Measurements from ENCODE around the gene YIPF3. TPM values are rescaled to one million over a fixed set of nuclear protein-coding genes. Genes with fewer than 3 reads are reported as not detected.

YIPF3 gene
- total RNA-seq, 2 experiments from 2014 or later = 32.6 to 33.9 TPM

DNA sequence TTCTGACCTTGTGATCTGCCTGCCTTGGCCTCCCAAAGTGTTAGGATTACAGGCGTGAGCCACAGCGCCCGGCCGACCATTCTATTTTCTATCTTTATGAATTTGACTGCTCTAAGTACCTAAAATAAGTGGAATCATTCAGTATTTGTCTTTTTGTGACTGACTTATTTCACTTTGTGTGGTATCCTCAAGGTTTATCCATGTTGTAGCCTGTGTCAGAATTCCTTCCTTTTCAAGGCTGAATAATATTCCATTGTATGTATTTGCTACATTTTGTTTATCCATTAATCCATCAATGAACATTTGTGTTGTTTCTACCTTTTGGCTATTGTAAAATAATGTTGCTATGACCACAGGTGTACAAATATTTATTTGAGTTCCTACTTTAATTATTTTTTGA is 44.2 kb downstream of the YIPF3 start:
- CTCF ChIA-PET = interaction anchor here (1.3 to 3.7 kb wide), 2 partner anchors 13 to 35 kb away, joined by 4 to 17 read pairs; no protein-coding TSS in a partner anchor
- intact Hi-C loops (cut with micrococcal nuclease) = no loop called here
- POLR2A ChIA-PET = no interaction called here
- H3K4me1 Mint-ChIP-seq (ENCODE audit: low read depth) = peaks cover 10% of the 10 kb centered on the region
- peaks cover 2% of the 10 kb centered on the region for H3K36me3 Mint-ChIP-seq (ENCODE audit: low read depth)
- no peak overlapping the region for H3K27ac Mint-ChIP-seq
- TF ChIP-seq, protein P1, sequence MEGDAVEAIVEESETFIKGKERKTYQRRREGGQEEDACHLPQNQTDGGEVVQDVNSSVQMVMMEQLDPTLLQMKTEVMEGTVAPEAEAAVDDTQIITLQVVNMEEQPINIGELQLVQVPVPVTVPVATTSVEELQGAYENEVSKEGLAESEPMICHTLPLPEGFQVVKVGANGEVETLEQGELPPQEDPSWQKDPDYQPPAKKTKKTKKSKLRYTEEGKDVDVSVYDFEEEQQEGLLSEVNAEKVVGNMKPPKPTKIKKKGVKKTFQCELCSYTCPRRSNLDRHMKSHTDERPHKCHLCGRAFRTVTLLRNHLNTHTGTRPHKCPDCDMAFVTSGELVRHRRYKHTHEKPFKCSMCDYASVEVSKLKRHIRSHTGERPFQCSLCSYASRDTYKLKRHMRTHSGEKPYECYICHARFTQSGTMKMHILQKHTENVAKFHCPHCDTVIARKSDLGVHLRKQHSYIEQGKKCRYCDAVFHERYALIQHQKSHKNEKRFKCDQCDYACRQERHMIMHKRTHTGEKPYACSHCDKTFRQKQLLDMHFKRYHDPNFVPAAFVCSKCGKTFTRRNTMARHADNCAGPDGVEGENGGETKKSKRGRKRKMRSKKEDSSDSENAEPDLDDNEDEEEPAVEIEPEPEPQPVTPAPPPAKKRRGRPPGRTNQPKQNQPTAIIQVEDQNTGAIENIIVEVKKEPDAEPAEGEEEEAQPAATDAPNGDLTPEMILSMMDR (IDR thresholded peaks at IDR 0.05) = no peak
- peaks cover 11% of the 10 kb centered on the region for H3K27me3 Mint-ChIP-seq
- no peak for ATAC-seq
- no peak for DNase-seq
- H3K9me3 Mint-ChIP-seq = no peaks in the 10 kb centered on the region
- H3K4me3 Mint-ChIP-seq = no peak overlapping the region

DNA sequence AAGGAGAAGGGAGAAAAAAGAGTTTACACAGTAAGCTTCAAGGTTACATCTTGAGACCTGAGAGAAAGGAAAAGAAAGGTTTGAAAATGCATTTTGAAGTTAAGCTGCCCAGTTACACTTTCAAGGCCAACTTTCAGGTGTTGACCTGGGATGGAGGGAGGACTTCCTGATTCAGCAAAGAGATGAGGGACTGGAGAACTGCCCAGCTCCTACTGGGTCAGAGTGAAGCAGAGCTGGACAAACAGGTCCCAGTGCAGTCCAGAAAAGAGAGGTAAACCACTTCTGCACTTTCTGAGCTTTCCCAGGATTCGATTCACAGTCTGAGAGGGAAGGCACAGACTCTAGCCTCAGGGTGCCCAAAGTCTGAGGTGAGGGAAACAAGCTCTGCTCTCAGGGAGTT is 45.3 kb downstream of the YIPF3 start:
- TF ChIP-seq, protein P1 (IDR thresholded peaks at IDR 0.05) = no peak
- H3K27me3 Mint-ChIP-seq = peaks cover 16% of the 10 kb centered on the region
- CTCF ChIA-PET = interaction anchor here (0.9 to 3.7 kb wide), 5 partner anchors 12 to 281 kb away, joined by 4 to 17 read pairs (median 4); partner anchors contain the start of gene DLK2
- no peak for ATAC-seq
- no peak overlapping the region for H3K4me3 Mint-ChIP-seq
- POLR2A ChIA-PET = interaction anchor here (0.8 to 0.9 kb wide), 2 partner anchors 11 to 263 kb away, joined by 3 read pairs; no protein-coding TSS in a partner anchor
- intact Hi-C loops (cut with micrococcal nuclease) = no loop called here
- H3K9me3 Mint-ChIP-seq = no peaks in the 10 kb centered on the region
- H3K4me1 Mint-ChIP-seq (ENCODE audit: low read depth) = no peaks in the 10 kb centered on the region
- H3K36me3 Mint-ChIP-seq (ENCODE audit: low read depth) = no peaks in the 10 kb centered on the region
- no peak overlapping the region for H3K27ac Mint-ChIP-seq
- no peak for DNase-seq

DNA sequence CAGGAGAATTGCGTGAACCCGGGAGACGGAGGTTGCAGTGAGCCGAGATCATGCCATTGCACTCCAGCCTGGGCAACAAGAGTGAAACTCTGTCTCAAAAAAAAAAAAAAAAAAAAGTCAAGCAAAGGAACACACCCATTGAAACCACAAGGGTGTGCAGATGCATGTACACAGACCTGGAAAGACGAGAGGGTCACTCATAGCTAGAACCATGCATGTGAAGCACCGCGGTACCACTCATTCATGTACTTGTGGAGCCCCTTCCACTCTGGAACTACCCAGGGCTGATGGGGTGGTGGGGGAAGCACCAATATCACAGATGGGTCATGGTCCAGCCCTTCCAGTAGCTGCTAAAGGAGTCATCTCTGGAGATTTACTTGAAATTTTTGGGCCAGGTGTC is 46.8 kb downstream of the YIPF3 start:
- no peaks in the 10 kb centered on the region for H3K9me3 Mint-ChIP-seq
- CTCF ChIA-PET = no interaction called here

DNA sequence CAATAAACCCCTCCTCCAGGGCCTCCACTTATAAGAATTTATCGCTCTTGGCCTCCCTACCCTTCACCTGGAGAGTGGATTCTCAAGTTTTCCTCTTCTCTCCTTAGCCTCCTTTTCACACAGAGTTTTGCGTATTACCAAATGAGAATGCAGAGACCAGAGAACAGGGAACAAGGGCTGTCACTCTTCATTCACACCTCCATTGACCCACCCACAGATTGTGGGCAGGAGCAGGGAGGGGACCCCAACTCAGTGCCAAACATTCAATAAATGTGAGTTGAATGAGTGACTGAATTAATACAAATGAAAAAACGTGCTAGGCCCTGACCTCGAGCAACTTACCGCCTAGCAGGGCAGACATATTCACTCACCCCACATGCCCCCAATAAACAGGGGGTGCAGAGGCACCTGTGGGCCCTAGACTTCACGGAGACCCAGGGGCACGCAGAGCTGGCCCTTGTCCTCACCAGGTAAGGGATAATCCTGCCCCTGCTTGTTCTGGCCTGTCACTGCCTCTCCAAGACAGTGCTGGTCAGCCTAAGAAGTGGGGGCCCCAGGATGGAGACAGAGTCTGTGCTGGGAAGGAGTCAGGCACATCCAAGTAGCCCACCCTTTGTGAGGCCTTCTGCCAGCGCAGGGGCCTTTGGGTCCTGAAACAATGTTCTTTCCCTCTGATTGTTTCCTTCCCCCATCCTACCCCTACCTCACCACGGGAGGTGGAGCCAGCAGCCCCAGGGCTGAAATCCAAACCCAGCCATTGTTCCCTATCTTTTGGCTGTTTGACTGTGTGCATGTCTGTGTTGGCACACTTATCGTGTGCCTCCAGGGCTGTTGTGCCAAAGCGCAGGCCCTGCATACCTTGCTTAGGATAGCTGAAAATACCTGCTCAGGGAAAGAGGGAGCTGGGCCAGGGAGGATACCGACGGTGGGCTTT is 47.7 kb downstream of the YIPF3 start:
- Mint-ChIP-seq H3K27me3 (peaks cover 18% of the 10 kb centered on the region), H3K4me3 (no peak overlapping the region), H3K36me3 (ENCODE audit: low read depth) (no peaks in the 10 kb centered on the region), H3K27ac (no peak overlapping the region), H3K9me3 (no peaks in the 10 kb centered on the region), H3K4me1 (ENCODE audit: low read depth) (no peaks in the 10 kb centered on the region)
- TF ChIP-seq, protein P1 (IDR thresholded peaks at IDR 0.05) = no peak
- DNase-seq = no peak
- no peak for ATAC-seq
- ChIA-PET CTCF (no interaction called here), POLR2A (interaction anchor here (0.9 to 1.0 kb wide), 2 partner anchors 9 to 17 kb away, joined by 3 read pairs; no protein-coding TSS in a partner anchor)
- intact Hi-C loops (cut with micrococcal nuclease) = no loop called here

More for the DNA sequence above, 46.8 kb downstream of the YIPF3 start:
- POLR2A ChIA-PET = interaction anchor here (0.9 to 1.0 kb wide), 2 partner anchors 10 to 16 kb away, joined by 3 read pairs; no protein-coding TSS in a partner anchor
- no peaks in the 10 kb centered on the region for H3K4me1 Mint-ChIP-seq (ENCODE audit: low read depth)
- no peak overlapping the region for H3K27ac Mint-ChIP-seq
- no peak for ATAC-seq
- intact Hi-C loops (cut with micrococcal nuclease) = no loop called here
- H3K36me3 Mint-ChIP-seq (ENCODE audit: low read depth) = no peaks in the 10 kb centered on the region
- H3K27me3 Mint-ChIP-seq = peaks cover 17% of the 10 kb centered on the region
- no peak for DNase-seq
- H3K4me3 Mint-ChIP-seq = no peak overlapping the region
- TF ChIP-seq, protein P1 (IDR thresholded peaks at IDR 0.05) = no peak

DNA sequence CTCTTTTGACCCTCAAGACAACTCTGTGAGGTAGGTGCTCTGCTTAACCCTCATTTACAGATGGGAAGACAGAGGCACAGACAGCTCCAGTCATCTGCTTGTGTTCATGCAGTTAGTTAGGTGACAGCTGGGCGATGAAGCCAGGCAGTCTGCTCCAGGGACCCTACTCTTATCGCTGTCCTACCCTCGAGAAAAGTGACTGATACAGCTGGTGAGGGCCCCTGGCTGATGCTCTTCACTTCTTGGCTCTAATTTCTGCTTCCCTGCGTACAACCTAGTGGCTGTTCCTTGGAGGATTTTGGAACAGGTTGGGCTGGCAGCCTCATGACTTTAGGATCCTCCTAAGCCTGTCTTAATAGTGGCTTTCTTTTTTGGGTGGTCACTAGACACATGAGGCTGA is 48.5 kb downstream of the YIPF3 start:
- TF ChIP-seq, protein P1 (IDR thresholded peaks at IDR 0.05) = no peak
- ATAC-seq = no peak
- CTCF ChIA-PET = no interaction called here
- no peak for DNase-seq
- POLR2A ChIA-PET = no interaction called here
- intact Hi-C loops (cut with micrococcal nuclease) = no loop called here
- H3K27ac Mint-ChIP-seq = no peak overlapping the region
- no peaks in the 10 kb centered on the region for H3K9me3 Mint-ChIP-seq
- H3K4me1 Mint-ChIP-seq (ENCODE audit: low read depth) = no peaks in the 10 kb centered on the region
- peaks cover 18% of the 10 kb centered on the region for H3K27me3 Mint-ChIP-seq
- no peaks in the 10 kb centered on the region for H3K36me3 Mint-ChIP-seq (ENCODE audit: low read depth)
- no peak overlapping the region for H3K4me3 Mint-ChIP-seq

Data from activated CD8-positive, alpha-beta T cell treated with anti-CD3 and anti-CD28 coated beads for 36 hours (primary cell).